Left renal cortex interstitium (tissue), 4 donors: ENCODE results near the gene PTGER2. TPM values are rescaled to one million over a fixed set of nuclear protein-coding genes. Genes with fewer than 3 reads are reported as not detected.

Experiments used
- DNase-seq, 4 donors: peaks; one replicate each; pipeline ENCODE4 v3.0.0-alpha.2; 2013; ENCODE audit warnings: low read depth in 4 of 4, low spot score in 2 of 4, missing footprints in 1 of 4
- polyA plus RNA-seq, 4 donors: library from polyadenylated mRNA; unstranded; fragments of 120-200 nt; gene quantifications; one replicate each; pipeline ENCODE4 v1.2.1, GENCODE V29; 2013; ENCODE audit not compliant: insufficient read length in 4 of 4

The PTGER2 gene
- polyA plus RNA-seq = 1 to 10 TPM; 5.6 to 6.5 (median 6.2) TPM

DNA sequence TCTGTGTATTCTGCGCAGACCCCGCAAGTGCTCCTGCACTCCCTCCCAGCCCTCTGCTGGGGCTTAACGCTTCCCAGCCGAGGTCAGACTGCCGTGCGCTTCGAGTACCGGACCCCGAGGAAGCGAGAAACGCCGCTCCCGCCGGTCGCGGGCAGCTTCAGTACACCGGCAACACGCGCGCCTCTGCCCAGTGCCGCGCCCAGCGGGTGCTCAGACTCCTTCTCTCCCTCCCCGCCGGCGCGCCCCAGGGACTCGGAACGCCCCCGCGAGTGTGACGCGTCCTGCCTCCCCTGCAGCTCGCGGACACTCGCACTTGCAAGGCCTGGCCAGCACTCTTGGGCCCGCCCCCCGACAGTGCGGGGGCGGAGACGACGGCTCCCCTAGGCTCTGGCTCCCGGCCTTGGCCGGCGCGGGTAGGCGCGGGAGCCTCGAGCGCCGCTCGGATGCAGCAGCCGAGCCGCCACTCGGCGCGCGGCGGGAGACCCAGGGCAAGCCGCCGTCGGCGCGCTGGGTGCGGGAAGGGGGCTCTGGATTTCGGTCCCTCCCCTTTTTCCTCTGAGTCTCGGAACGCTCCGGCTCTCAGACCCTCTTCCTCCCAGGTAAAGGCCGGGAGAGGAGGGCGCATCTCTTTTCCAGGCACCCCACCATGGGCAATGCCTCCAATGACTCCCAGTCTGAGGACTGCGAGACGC lies at the start of gene PTGER2:
Gene PTGER2, plus strand, starts transcription at position 410 of the 692 bp plus-strand sequence. Its CDS starts 237 bp downstream, at position 647.
- DNase-seq = peak; percentile 67 to 79 (median 74)

DNA sequence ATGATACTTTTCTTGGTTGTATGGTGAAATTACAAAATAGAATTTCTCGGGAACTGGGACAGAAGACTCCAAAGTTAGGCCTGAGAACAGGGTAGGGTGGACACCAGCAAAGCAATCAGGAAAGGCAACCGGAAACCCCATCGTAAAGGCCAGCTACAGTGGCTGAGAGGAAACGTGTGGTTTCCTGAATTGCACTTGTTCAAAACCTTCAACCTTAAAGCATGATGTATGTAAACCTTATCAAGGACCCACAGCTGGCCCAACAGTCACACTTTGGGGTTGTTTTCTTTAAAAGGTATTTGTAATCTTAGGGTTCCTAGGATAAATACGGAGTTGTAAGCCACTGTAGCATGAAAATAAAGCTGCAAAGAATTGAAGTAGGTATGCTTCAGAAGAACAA lies 48.9 kb upstream of the PTGER2 start:
- no peak for DNase-seq

DNA sequence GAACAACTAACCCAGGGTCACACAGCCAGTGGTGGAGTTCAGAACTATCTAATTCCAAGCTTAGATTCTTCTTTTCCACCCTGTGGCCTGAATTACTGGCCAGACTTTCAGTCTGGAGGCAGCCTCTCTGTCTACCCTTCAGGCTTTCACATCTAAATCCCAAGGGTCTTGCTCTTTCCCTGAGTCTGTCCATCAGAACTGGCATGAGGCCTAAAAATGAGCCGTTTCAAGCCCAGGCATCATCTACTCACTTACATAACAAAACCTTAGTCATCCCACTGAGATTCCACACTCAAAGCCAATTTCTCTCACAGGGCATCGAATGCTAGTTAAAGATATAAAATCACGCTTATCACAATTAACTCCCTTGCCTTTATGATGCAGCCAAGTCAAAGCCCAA lies 47.9 kb upstream of the PTGER2 start:
- no peak for DNase-seq

- no peak for DNase-seq
These were observed 47.3 kb upstream of the PTGER2 start for GRCh38 chr14:52266782-52267181.

DNA sequence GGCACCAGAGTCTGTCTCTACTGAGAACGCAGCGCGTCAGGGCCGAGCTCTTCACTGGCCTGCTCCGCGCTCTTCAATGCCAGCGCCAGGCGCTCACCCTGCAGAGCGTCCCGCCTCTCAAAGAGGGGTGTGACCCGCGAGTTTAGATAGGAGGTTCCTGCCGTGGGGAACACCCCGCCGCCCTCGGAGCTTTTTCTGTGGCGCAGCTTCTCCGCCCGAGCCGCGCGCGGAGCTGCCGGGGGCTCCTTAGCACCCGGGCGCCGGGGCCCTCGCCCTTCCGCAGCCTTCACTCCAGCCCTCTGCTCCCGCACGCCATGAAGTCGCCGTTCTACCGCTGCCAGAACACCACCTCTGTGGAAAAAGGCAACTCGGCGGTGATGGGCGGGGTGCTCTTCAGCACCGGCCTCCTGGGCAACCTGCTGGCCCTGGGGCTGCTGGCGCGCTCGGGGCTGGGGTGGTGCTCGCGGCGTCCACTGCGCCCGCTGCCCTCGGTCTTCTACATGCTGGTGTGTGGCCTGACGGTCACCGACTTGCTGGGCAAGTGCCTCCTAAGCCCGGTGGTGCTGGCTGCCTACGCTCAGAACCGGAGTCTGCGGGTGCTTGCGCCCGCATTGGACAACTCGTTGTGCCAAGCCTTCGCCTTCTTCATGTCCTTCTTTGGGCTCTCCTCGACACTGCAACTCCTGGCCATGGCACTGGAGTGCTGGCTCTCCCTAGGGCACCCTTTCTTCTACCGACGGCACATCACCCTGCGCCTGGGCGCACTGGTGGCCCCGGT lies 46.4 kb upstream of the PTGER2 start, which contains the start of gene PTGDR:
Gene PTGDR, plus strand, starts transcription at position 198 of the 778 bp plus-strand sequence. Its CDS starts 117 bp downstream, at position 315.
- peak in 1 of 4 donors; percentile 10 for DNase-seq

GRCh38 chr14:52268279-52269061 lies 45.6 kb upstream of the PTGER2 start:
- DNase-seq = peak in 3 of 4 donors; percentile 10 to 29 (median 18)

DNA sequence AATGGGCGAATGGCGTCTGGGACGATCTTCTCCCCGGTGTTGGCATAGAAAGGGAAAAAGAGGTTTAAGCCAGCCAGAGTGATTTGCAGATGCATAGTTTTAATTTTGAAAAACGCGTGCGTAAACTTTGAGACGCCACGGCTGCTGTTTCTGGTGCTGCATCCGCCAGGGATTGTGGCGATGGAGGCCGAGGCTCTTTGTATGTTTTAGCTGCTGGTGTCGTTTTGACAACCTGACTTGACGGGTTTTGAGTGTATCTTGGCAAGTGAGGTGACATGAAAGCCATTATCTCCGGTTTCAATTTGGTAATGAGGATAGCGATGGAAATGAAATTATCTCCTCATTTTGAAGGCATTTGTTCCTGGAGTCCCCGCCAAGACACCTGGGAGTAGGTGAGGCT lies 45.0 kb upstream of the PTGER2 start:
- no peak for DNase-seq

DNA sequence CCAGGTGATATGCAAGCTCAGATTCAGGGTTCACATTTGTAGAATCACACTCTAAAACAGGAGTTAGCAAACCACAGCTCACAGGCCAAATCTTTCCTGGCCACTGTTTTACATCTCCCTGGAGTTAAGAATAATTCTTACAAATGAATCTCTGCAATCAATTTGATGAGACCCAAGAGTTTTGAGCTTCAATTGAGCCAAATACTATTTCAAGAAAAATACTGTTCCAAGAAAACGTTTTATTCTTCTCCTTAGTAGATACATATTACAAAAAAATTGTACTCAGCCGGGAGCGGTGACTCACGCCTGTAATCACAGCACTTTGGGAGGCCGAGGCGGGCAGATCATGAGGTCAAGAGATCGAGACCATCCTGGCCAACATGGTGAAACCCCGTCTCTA lies 44.1 kb upstream of the PTGER2 start:
- DNase-seq = no peak

DNA sequence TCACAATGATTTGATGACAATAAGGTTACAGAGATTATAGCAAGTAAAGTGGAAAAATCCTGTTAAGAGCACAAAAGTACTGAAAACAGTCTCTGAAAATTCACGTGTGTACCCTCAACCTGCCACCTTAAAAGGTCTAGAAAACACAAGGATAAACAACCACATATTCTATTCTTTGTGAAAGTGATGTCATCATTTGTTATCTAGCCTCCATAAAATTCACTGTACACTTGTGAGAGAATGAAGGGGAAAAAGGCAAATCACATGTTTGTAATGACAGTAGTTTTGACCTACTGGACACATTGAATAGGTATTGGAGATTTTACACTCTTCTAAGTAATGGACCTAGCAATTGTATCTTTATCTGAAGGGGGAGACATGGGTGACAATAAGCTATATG lies 42.6 kb upstream of the PTGER2 start:
- DNase-seq = no peak

GRCh38 chr14:52272375-52272774 lies 41.7 kb upstream of the PTGER2 start:
- DNase-seq = no peak

DNA sequence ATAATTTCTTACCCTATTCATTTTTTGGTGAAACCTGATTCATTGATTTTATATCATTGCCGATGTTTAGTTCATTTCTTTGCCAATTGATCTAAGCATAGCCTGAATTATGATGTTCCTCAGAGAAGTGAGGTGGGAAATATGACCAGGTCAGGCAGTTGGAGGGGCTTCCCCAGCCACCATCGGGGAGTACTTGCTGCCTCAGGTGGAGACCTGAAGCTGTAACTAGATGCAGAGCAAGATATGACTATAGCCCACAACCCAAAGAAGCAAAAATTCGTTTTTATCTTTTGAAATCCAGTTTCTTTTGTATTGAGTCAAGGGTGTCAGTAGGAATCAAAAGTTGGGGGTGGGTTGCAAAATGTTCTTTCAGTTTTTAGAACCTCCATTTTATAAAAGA lies 38.7 kb upstream of the PTGER2 start:
- no peak for DNase-seq

- no peak for DNase-seq
These were observed 36.6 kb upstream of the PTGER2 start for GRCh38 chr14:52277552-52277951.

DNA sequence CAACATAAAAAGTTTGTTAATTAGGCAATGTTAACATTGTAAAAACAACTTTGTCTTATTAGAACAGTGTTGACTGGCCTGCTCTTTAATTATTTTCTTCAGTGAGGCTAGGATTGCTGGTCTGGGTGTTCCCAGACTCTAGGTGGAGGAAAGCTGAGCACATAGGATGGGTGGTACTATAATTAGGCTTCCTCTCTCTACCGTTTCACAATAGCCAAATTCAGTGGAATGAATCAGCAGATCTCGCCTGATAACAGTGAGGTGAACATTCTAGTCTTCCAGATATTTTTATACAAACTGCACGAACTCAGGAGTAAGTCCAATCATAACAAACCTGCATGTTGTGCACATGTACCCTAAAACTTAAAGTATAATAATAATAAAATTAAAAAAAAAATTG lies 34.7 kb upstream of the PTGER2 start:
- DNase-seq = no peak

- no peak for DNase-seq
These were observed 31.0 kb upstream of the PTGER2 start for GRCh38 chr14:52283099-52283498.

GRCh38 chr14:52286661-52287649 lies 27.2 kb upstream of the PTGER2 start:
- no peak for DNase-seq

DNA sequence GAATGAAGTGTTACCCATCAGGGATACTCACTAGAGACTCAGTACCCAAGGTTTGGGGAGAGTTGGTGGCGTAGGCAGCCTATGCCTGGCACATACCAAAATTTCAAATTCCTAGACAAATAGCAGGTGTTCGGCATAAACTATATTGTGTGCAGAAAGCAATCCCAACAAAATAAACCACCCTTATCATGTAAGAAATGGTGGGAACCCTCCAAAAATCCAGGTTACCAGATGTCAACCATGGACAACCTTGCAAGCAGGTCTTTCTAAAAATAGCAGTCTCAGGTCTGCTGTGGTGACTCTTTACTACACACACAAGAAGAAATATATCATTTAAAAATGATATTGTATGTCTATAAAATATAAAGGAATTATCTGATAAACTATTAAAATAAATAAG lies 17.7 kb upstream of the PTGER2 start:
- DNase-seq = no peak

- no peak for DNase-seq
These were observed 15.3 kb upstream of the PTGER2 start for GRCh38 chr14:52298795-52299194.

- DNase-seq = peak in 2 of 4 donors; percentile 23 to 36
These were observed 14.3 kb upstream of the PTGER2 start for GRCh38 chr14:52299692-52300278.

DNA sequence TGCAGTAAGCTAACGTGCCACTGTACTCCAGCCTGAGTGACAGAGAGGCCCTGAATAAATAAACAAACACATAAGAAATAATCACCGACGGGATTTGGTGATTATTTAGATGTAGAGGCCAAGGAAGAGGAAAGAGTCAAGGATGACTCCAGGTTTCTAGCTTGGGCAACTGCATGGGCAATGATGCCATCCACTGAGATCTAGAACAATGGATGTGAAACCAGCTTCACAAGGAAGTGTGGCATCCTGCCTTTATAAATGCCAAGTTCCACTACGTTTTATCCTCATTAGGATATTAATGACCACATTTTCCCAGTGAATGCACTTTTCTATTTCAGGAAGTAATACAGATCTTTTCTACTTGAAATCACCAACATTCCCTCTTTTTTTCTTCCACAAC lies 10.9 kb upstream of the PTGER2 start:
- DNase-seq = no peak
